CD4-positive, alpha-beta T cell treated with Interleukin-6 at 100 ng/mL for 8 hours (primary cell): ENCODE measurements around the gene CFAP161.

Experiments used
- DNase-seq: peaks from one replicate; pipeline ENCODE4 v3.0.0-alpha.2; 2020; ENCODE audit warnings: mixed read lengths, low spot score

Gene CFAP161

GRCh38 chr15:81183439-81183775 is 49.3 kb downstream of the CFAP161 start:
- DNase-seq: no peak

GRCh38 chr15:81184188-81184587 is 50.1 kb downstream of the CFAP161 start:
- no peak for DNase-seq

- no peak for DNase-seq
Observed at GRCh38 chr15:81185631-81186295, 51.7 kb downstream of the CFAP161 start.

GRCh38 chr15:81188354-81188753 is 54.3 kb downstream of the CFAP161 start:
- DNase-seq: no peak

GRCh38 chr15:81189583-81190283 is 55.7 kb downstream of the CFAP161 start:
- DNase-seq: no peak

GRCh38 chr15:81190922-81191507 is 56.9 kb downstream of the CFAP161 start:
- no peak for DNase-seq

GRCh38 chr15:81191701-81192100 is 57.6 kb downstream of the CFAP161 start:
- DNase-seq: no peak

GRCh38 chr15:81194723-81195122 is 60.7 kb downstream of the CFAP161 start:
- no peak for DNase-seq

GRCh38 chr15:81195339-81195864 is 61.3 kb downstream of the CFAP161 start:
- no peak for DNase-seq

GRCh38 chr15:81196576-81197254 is 62.6 kb downstream of the CFAP161 start, which contains the start of gene IL16:
Gene IL16 (plus strand): TSS chr15:81196879. CDS start chr15:81225400, 28,521 bp downstream.
- no peak for DNase-seq

- DNase-seq: no peak
Observed at GRCh38 chr15:81197255-81197630, 63.2 kb downstream of the CFAP161 start.

- no peak for DNase-seq
Observed at GRCh38 chr15:81197688-81198281, 63.7 kb downstream of the CFAP161 start.
